HG02840 (cell line): ENCODE measurements around the gene TMEM176A.
"Not testable (repeated sequence)": the region's sequence is repeated elsewhere in the genome, so short reads cannot be mapped to it uniquely, and the experiment has no call there.

Source experiments
- ATAC-seq: cut with Tn5 transposase; IDR thresholded peaks from one replicate; pipeline ENCODE4 v1.9.1; 2021; ENCODE audit warnings: mild to moderate bottlenecking, moderate library complexity, moderate number of reproducible peaks; ENCODE audit not compliant: unreplicated experiment, low FRiP score

Gene TMEM176A, protein sequence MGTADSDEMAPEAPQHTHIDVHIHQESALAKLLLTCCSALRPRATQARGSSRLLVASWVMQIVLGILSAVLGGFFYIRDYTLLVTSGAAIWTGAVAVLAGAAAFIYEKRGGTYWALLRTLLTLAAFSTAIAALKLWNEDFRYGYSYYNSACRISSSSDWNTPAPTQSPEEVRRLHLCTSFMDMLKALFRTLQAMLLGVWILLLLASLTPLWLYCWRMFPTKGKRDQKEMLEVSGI

DNA sequence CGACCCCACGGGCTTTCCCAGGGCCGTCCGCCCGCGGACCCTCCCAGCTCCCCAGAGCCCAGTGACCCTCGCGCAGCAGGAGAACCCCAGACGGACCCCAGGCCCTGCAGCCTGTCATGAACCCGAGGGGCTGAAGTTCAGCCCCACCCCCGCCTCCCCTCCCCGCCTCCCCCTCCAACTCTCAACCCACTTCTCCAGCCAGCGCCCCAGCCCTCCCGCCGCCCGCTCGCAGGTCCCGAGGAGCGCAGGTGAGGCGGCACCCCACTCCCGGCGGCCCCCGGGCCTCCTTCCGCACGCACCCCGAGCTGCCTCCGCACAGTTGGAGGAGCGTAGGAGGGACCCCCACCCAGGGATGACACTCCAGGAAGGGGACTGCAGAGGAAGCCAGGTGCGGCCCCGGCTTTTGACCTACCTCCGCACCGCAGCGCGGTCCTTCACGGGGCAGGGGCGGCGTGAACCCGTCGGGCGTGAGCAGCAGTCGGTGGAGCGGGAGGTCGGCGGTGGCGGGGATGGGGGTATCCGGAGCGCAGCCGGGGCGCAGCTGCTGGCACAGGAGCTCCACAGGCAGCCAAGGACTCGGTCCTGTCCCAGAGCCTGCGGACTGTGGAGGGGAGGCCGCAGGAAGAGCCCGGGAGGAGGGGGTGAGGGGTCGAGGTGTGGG, at the start of gene TMEM176A:
TSS of gene TMEM176A (plus strand) at position 189 of the 661 bp plus-strand sequence. CDS start 782 bp downstream, outside the sequence.
- ATAC-seq = no peak

DNA sequence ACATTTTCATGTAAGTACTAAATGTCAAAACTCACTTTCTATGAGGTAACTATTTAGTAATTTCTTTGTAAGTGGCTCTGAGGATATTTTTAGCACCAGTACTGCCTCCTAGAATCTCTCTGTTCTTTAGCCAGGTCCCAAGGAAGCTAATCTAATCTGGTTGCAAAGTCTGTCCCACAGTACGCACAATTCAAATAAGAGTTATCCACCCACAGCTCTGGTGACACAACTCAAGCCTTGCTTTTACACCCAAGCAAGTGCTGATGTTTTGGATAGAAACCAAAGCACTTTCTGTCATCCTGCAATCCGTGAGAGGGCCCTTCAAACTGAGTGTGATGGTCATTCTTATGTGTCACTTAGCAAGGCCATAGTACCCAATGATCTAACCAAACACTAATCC, 48.9 kb upstream of the TMEM176A start:
- no peak for ATAC-seq

DNA sequence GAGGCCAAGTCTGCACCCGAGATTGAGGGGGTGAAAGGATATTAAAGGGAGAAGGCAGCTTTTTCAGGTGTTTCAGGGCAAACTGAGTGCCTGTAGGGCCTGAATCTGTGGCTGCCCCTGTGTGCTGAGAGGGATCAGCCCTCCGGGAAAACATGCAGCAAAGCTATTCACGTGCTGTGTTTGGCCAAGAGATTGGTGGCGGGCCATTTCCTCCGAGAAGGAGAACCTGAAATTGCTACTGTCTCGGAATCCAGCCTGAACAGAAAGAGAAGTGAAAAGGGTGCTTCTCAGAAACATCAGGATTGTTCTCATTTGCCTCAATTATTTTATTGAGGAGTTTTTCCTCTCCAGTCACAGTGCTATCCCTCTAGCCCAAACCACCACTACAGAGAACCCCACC, 47.3 kb upstream of the TMEM176A start:
- ATAC-seq = no peak

DNA sequence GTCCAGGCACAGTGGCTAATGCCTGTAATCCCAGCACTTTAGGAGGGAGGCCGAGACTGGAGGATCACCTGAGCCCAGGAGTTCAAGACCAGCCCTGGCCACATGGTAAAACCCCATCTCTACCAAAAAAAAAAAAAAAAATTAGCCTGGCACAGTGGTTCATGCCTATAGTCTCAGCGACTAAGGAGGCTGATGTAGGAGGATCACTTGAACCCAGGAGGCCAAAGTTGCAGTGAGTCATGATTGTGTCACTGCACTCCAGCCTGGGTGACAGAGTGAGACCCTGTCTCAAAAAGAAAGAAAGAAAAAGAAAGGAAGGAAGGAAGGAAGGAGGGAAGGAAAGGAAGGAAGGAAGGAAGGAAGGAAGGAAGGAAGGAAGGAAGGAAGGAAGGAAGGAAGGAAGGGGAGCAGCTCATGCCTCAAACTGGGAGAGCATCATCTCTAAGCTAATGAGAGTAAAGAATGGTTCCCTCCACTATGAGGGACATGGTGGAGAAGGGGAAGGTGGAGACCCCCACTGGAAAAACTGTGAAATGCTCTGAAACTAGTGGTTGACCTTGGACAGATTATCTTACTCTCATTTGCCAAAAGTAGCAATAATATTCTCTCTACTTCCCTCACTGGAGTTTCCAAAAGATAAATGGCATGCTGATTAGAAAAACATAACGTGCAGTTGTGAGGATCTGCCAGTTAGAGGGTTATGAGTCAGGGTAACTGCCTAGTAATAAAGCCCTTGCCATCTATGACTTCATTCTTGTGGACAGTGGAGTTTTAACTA, 46.6 kb upstream of the TMEM176A start:
- ATAC-seq = no peak

DNA sequence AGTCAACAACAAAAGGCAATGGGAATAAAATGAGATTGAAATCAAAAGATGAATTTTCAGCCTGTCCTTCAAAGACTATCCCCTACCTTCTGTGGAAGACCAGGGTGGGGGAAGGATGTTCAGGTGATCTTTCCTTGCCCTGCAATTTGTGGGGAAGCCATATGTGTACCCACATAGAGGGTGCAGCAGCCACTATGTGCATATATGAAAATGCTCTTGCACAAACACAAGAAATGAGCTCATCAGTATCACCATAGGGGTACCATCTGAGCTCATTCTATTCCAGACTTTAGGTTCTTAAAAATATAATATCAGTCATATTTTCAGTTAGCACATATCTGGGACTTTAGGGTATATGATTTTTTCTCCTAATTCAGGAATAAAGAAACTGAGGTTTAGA, 45.6 kb upstream of the TMEM176A start:
- no peak for ATAC-seq

DNA sequence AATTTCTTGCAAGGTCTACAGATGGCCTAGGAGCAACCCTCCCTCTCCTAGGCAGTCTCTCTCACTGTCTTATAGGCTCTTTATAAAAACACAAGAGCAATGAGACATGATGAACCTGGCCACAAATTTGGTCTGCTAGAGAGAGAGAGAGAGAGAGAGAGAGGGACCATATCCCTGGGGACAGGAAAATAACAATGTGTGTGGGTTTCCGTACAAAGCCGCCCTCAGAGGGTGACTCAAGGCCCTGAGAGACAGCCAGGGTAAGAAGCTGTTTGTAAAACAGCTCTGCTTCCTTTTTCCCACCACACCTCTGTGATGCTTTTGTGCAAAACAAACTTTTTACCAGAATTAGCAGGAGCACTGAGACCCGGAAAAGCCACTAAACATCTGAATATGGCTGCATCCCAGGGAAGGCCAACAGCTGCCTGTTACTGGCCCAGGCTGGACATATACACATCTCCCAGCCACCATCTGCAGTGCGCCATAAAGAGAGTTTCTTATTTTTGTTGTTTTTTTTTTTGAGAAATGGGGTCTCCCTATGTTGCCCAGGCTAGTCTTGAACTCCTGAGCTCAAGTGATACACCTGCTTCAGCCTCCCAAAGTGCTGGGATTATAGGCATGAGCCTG, 45.0 kb upstream of the TMEM176A start:
- no peak for ATAC-seq

DNA sequence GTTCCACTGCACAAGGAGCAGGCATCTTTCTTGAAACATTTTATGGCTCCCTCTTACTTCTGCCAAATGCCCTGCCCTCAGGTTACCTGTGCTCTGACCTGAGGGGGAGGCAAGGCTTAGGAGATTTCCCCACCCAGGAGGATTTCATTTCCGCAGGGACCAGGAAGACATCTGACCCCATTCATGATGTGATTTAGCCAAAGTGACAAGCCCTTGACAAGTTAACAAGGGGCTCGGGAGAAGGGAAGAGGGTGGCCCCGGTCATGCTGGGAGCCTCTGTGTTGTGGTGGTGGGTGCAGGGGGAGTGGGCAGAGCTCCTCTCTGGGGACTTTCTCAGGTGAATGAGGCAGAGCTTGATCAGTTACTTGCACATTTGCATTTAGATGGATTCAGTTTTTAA, 44.4 kb upstream of the TMEM176A start:
- no peak for ATAC-seq

DNA sequence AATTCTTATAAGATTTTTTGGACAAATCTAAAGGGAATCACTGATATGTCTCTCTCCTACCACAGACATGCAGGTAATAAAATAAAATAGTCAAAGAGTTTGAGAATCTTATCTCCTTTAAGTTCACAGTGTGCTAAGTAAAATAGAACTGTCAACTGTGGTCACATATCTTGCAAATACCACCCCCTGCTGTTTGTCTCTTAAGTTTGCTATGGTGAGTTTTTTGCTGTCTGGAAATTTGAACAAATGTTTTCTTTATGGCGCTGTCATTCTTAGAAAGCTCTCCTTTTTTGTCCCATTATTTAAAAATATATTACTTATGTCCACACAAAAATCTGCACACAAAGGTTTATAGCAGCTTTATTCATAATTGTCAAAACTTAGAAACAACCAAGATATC, 43.7 kb upstream of the TMEM176A start:
- ATAC-seq = no peak

DNA sequence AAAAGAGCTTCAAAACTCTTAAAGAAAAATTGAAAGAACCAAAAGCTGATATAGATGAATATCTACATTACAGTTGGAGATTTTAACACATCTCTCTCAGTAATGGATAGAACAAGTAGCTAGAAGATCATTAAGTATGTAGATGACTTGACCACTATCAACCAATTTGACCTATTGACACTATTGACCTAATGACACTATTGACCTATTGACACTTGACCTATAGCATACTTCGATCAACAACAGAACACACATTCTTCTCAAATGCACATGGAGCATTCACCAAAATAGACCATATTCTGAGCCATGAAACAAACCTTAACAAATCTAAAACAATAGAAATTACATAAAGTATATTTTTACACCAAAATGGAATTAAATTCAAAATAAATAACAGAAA, 41.1 kb upstream of the TMEM176A start:
- no peak for ATAC-seq

DNA sequence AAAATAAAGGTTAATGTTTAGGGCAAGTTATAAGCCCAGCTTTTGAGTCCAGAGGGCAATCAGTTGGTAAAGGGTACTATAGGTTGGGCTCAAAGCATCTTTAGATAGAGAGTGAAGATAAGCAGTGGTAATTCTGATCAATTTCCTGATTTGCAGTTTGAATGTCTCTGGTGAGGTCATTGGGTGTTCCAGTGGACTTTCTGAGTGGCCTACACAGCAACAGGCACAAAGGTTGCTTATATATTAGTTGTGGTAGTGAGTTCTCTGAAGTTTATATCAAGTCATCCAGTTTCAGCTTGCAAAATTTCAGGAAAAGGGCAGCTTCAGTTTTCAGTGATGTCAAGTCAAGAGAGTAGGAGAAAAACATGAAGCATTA, 34.2 kb upstream of the TMEM176A start:
- no peak for ATAC-seq

DNA sequence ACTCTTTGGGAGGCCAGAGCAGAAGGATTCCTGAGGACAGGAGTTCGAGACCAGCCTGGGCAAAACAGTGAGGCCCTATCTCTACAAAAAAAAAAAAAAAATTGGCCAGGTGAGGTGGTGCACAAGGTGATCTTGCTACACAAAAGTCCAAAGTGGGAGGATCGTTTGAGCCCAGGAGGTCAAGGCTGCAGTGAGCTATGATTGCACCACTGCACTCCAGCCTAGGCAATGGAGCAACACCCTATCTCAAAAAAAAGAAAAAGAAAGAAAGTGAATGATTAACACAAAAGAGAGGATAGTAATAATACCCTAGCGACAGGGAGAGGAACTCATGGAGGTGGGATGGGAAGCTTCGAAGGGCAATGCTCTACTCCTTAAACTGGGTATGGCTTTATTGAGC, 30.8 kb upstream of the TMEM176A start:
- ATAC-seq = no peak

DNA sequence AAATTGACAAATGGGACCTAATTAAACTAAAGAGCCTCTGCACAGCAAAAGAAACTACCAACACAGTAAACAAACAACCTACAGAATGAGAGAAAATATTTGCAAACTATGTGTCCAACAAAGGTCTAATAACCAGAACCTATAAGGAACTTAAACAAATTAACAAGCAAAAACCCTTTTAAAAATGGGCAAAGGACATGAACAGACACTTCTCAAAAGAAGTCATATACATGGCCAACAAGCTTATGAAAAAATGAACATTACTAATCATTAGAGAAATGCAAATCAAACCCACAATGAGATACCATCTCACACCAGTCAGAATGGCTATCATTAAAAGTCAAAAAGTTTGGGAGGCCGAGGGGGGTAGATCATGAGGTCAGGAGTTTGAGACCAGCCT, 26.4 kb upstream of the TMEM176A start:
- ATAC-seq = not testable (repeated sequence)

DNA sequence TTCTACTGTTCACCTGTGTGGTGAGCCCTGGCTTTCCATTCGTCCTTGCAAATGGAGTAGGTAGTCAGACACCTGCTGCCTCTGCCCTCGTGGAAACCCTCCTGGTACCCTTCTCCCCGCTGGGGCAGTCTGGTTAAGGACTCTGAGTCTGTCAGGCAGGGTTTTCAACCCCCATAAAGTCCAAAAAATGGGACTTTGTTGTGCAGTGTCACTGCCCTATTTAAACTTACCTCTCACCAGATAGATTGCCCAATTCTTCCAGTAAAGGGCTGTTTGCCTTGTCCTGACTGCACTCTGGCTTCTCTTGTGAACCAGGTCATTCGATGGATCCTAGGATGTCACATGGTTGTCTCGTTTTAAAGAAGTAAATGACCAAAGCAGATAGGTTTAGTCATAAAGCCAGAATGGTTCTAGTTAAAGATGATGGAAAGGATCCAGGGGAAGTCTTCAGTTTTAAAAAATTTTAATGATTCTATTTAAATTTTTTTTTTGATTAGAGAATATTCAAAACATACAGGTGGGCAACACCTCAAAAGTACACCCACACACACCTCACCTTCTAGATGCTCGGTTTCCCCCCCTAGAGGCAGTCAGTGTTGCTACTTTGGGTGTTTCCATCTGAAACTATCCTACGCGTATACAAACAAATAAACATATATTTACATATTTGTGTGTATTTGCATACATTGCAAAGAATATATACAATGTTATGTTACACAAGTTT, 22.4 kb upstream of the TMEM176A start:
- no peak for ATAC-seq

DNA sequence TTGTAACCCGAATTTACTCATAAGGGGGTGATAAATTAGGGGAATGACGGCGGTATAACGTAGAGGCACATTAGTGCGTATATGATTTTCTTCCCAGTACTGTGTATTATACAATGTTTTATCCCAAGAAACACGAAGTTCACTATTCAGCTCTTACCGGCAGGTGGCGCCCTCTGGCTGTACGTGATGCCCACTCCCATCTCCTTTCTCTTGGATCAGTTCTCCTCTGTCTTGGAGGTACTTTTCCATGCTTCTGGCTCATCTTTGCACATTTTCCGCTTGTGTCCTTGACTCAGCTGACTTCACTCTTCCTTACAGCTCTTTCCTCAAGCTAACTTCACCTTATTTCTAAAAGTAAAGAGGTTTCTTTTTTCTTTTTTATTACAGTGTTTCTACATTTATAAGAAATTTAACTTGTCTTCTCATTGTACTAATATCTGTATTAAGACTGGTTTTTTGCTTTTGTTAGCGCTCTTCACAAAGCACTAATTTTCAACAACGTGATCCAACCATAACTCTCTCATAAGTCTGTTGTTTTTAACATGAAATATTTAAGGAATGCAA, 21.7 kb upstream of the TMEM176A start:
- ATAC-seq = no peak

DNA sequence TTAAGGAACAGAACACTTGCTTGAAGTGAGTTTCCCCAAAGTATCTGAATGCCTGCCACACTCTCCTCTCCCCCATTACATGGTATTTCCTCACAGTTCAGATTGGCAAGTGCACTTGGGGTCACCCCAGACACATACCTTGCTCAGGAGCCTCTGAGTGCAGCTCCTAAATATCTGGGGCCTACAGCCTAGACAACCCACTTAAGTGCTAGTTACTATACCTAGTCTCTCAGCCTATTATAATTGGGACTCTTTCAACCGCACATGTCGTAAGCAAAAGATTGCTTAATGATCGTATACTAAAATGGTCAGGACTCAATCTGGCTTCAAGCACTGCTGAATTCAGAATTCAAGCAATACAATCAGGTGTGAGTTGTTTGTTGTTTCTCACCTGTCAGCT, 20.3 kb upstream of the TMEM176A start:
- no peak for ATAC-seq

DNA sequence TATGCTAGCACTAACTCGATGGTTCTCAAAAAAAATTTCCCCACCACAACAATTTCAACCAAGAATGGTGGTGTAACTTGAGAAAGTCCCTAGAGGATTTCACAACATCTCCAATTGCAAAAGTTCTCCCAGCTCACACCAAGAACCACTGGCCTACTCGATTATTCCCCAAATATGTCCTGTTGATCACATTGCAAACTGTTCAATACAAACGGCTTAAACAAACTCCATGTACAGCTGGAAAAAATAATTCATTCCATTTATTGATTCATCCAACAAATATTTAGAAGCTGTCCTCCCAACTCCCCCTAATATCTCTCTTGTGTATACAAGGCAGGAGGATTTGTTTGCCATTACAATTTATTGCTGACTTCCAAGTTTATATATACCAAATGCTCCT, 19.5 kb upstream of the TMEM176A start:
- ATAC-seq = no peak

DNA sequence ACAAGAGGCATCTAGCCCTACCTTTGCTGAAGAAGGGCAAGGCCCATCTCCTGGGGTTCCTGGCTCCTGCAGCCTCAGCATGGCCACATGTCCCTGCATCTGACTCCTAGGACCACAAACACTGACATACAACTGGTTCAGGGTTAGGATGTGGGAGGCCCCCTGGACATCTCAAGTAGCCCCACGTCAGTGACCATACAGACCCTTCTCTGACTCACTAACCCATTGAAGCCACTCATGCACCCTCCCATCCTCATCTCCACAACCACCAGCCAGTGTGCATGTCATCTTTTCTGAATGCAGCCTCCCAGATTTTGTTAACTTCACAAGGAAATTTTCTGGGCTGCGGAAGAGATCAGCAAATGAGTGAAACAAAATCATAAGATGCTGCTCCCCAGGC, 18.6 kb upstream of the TMEM176A start:
- no peak for ATAC-seq

DNA sequence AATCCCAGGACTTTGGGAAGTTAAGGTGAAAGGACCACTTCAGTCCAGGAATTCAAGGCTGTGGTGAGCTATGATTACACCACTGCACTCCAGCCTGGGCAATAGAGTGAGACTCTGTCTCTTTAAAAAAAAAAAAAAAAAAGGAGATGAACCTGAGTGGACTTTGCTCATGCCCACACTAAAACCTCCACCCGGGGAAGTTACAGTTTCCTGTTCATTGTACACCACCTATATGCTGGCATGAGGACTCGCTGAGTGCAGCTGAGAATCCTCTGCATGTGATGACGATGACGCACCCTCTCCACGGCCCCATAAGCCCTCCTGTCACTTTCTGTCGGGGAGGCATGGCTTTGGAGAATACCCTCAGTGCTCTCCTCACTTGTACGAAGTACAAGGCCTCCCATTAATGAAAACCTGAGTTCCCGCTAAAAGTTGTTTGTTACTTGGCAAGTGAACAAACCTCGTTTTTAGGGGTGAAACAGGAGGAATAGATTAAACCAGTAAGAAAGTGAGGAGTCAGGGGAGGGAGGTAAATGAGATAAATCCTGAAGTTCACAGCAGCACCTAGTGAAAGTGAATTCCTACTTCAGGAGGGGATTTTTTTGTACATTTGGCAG, 16.3 kb upstream of the TMEM176A start:
- no peak for ATAC-seq

DNA sequence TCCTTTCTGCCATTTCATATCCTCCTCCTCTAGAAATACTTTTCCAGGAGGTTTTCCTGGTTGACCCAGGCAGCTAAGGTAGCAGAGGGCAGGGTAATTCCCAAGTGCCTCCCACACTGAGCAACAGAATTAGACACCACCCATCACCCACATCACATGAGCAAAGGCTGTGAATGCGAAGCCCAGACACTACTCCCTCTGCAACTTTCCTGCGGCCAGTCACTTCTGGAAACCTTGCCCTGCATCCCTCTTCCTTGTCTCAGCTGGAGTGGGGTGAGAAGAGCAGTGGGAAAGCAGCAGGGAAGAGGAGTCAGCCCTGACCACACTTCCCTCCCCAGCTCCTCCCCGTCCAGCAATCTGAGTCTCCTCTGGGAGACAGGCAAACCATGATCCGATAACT, 15.6 kb upstream of the TMEM176A start:
- no peak for ATAC-seq
